BLaER1 (cell line): ENCODE measurements around the gene REPIN1.
A peak's percentile ranks its signal among the peaks of the same experiment; 100 is the strongest.

ENCODE experiments used
- H3K27ac ChIP-seq: shearing (Covaris generic); formaldehyde crosslinking; 2 replicates; pipeline ENCODE4 v1.8.1; 2022
- H3K27me3 ChIP-seq: shearing (Covaris generic); formaldehyde crosslinking; 2 replicates; pipeline ENCODE4 v1.8.1; 2022
- H3K36me3 ChIP-seq: shearing (Covaris generic); formaldehyde crosslinking; 2 replicates; pipeline ENCODE4 v1.8.1; 2022
- H3K4me1 ChIP-seq: shearing (Covaris generic); formaldehyde crosslinking; 2 replicates; pipeline ENCODE4 v1.8.1; 2022
- H3K4me2 ChIP-seq: shearing (Covaris generic); formaldehyde crosslinking; 2 replicates; pipeline ENCODE4 v1.8.1; 2022
- H3K4me3 ChIP-seq: shearing (Covaris generic); formaldehyde crosslinking; 2 replicates; pipeline ENCODE4 v1.8.1; 2022
- H3K9ac ChIP-seq: shearing (Covaris generic); formaldehyde crosslinking; 2 replicates; pipeline ENCODE4 v1.8.1; 2022
- H3K9me3 ChIP-seq: shearing (Covaris generic); formaldehyde crosslinking; 2 replicates; pipeline ENCODE4 v1.8.1; 2022
- H4K20me1 ChIP-seq: shearing (Covaris generic); formaldehyde crosslinking; 2 replicates; pipeline ENCODE4 v1.8.1; 2022
- Cebpa-rat ChIP-seq: shearing (Covaris generic); IDR thresholded peaks from 2 replicates; pipeline ENCODE4 v1.8.1; 2022

The REPIN1 gene

DNA sequence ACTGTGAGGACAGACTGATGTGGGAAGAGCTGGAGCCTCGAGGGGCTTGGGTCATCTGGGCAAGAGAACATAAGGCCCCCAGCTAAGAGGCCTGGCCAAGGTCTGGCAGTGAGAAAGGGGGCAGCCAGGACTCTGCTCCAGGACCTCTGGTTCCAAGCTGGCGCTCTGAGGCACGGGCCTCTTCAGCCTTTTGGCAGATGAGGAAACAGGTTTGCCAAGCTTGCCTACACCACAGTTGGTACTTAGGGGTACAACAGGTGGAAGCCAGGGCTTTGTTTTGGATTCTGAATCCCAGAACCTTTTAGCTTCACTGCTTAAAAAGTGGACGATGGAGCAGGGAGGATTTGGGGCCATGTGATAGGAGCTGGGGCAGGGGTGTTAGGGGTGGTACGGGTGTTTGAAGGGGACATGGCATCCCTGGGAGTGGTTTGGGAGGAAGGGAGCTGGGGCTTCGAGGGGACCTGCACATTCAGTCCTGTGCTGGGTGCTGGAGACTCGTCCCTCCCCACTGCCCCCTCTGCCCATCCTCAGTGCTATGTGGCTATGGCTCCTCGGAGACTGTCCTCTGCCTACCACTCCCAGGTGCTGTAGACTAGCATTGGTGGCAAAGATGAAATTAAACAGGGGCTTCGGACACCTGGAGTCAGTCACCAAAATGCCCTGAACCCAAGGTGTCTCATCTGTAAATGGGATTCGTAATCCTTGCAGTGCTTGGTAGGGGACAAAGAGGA is 40.8 kb downstream of the REPIN1 start:
- H4K20me1 ChIP-seq, result peaks cover 32% of the 10 kb centered on the region; the same call in 1 of the 2 replicates
- H3K9me3 ChIP-seq, result no peaks in the 10 kb centered on the region
- TF ChIP-seq Cebpa-rat, result no peak
- H3K4me2 ChIP-seq, result peak overlapping the region; percentile 87
- peak overlapping the region; percentile 99 for H3K27ac ChIP-seq
- H3K27me3 ChIP-seq, result no peaks in the 10 kb centered on the region
- H3K9ac ChIP-seq, result peak overlapping the region; percentile 97
- H3K4me3 ChIP-seq, result 0 out of 2 replicates have a peak overlapping the region, but pooled peaks have one; percentile 78
- H3K4me1 ChIP-seq, result peaks cover 72% of the 10 kb centered on the region
- H3K36me3 ChIP-seq, result peaks cover 36% of the 10 kb centered on the region

DNA sequence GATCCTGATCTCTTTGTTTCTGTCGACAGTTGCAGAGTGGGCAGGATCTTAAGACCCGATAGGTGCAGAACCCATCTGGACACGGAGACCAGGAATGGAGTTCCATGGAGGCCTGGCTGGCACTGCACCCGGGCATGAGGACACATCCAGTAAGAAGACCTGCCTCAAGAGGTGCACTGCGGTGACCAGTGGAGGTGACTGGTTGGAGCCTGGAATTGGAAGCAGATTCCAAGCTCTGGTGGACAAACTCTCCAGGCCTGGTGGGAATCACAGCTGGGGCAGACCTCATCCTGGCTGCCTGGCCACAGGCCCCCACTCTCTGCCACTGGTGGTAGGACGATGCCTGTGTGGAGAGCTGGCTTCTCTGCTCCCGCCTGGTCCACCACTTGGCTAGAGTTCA is 41.5 kb downstream of the REPIN1 start:
- no peak for TF ChIP-seq Cebpa-rat
- peaks cover 68% of the 10 kb centered on the region for H3K4me1 ChIP-seq
- no peak overlapping the region for H3K9ac ChIP-seq
- no peak overlapping the region for H3K27ac ChIP-seq
- H3K27me3 ChIP-seq, result no peaks in the 10 kb centered on the region
- H4K20me1 ChIP-seq, result peaks cover 32% of the 10 kb centered on the region; the same call in 1 of the 2 replicates
- H3K4me2 ChIP-seq, result peak overlapping the region; percentile 87
- peaks cover 36% of the 10 kb centered on the region for H3K36me3 ChIP-seq
- H3K9me3 ChIP-seq, result no peaks in the 10 kb centered on the region
- no peak overlapping the region for H3K4me3 ChIP-seq

DNA sequence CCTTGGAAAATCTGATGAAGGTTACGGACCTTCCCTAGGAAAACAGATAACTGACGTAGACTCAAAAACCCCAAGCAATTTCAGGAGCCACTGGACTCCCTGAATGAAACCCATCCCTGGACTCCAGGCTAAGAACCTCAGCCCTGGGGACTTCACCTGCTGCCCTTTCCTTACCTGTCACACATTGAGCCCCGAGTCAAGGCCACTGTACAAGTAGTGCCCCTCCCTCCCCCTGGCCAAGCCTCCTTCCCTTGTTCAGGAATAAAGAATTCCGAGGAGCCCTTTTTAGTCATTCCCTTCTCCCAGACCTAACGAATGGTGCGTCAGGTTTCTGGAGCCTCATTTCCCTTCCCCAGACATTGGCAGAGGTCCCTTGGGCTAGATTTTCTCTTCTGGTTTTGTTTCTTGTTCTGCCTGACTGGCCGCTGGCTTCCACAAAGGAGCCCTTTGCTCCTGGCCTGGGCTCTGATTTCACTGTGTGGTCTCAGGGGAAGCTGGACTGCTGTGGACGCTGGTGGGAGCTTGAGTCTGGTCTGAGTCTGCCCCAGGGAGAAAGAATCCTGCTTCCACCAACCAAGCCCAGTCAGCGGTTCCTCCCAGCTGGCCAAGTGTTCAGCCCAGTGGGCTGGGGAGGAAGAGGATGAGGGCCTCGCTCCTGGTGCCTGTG is 42.2 kb downstream of the REPIN1 start:
- no peak overlapping the region for H3K4me3 ChIP-seq
- peaks cover 32% of the 10 kb centered on the region; the same call in 1 of the 2 replicates for H4K20me1 ChIP-seq
- H3K4me2 ChIP-seq, result peak overlapping the region; percentile 87
- H3K9ac ChIP-seq, result peak overlapping the region; percentile 0; the same call in 1 of the 2 replicates
- H3K36me3 ChIP-seq, result peaks cover 36% of the 10 kb centered on the region
- H3K27ac ChIP-seq, result peak overlapping the region; percentile 33
- H3K27me3 ChIP-seq, result no peaks in the 10 kb centered on the region
- no peak for TF ChIP-seq Cebpa-rat
- H3K9me3 ChIP-seq, result no peaks in the 10 kb centered on the region
- peaks cover 74% of the 10 kb centered on the region for H3K4me1 ChIP-seq

DNA sequence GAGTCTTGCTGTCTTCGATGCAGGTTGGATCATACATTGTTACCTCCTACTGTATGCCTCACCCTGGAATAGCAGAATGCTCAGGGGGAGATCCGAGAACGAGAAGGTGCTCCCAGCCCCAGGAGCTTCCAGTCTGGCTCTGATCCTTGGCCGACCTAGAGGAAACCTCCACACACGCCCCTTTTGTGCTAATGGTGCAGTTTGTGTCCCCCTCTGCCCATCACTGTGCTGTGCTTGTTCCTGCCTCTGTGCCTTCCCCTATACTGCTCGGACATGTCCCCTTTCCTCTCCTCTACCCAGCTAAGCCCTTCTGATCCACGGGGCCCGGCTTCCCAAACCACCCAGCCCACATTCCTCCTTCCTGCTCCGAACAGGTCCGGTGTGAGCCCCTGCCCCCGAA is 43.0 kb downstream of the REPIN1 start:
- H3K9ac ChIP-seq, result no peak overlapping the region
- peaks cover 36% of the 10 kb centered on the region for H3K36me3 ChIP-seq
- H3K4me3 ChIP-seq, result no peak overlapping the region
- TF ChIP-seq Cebpa-rat, result no peak
- peaks cover 32% of the 10 kb centered on the region; the same call in 1 of the 2 replicates for H4K20me1 ChIP-seq
- no peaks in the 10 kb centered on the region for H3K27me3 ChIP-seq
- H3K9me3 ChIP-seq, result no peaks in the 10 kb centered on the region
- H3K4me2 ChIP-seq, result peak overlapping the region; percentile 87
- H3K27ac ChIP-seq, result peak overlapping the region; percentile 35; the same call in 1 of the 2 replicates
- H3K4me1 ChIP-seq, result peaks cover 67% of the 10 kb centered on the region

DNA sequence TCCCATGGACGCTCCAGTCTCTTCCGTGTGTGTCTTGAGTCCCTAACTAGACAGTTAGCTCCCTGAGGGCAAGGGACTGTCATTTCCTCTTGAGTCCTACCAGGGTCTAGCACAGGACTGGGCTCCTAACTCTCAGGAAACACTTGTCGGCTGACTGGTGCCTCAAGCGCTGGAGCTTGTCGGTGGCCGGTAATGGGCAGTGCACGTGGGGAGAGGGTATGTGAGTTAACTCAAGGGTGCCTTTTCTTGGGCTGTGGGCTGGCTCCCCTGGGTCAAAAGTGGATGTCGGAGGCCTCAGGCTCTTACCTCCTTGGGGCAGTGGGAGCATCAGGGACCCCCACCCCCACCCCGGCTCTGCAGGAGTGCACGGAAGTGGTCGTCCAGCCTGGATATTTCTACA is 43.4 kb downstream of the REPIN1 start:
- Histone ChIP-seq H3K4me1 (peaks cover 66% of the 10 kb centered on the region), H3K27ac (peak overlapping the region; percentile 35; the same call in 1 of the 2 replicates), H3K27me3 (no peaks in the 10 kb centered on the region), H3K9me3 (no peaks in the 10 kb centered on the region), H4K20me1 (peaks cover 32% of the 10 kb centered on the region; the same call in 1 of the 2 replicates), H3K4me3 (no peak overlapping the region), H3K4me2 (peak overlapping the region; percentile 87), H3K36me3 (peaks cover 36% of the 10 kb centered on the region), H3K9ac (no peak overlapping the region)
- no peak for TF ChIP-seq Cebpa-rat

DNA sequence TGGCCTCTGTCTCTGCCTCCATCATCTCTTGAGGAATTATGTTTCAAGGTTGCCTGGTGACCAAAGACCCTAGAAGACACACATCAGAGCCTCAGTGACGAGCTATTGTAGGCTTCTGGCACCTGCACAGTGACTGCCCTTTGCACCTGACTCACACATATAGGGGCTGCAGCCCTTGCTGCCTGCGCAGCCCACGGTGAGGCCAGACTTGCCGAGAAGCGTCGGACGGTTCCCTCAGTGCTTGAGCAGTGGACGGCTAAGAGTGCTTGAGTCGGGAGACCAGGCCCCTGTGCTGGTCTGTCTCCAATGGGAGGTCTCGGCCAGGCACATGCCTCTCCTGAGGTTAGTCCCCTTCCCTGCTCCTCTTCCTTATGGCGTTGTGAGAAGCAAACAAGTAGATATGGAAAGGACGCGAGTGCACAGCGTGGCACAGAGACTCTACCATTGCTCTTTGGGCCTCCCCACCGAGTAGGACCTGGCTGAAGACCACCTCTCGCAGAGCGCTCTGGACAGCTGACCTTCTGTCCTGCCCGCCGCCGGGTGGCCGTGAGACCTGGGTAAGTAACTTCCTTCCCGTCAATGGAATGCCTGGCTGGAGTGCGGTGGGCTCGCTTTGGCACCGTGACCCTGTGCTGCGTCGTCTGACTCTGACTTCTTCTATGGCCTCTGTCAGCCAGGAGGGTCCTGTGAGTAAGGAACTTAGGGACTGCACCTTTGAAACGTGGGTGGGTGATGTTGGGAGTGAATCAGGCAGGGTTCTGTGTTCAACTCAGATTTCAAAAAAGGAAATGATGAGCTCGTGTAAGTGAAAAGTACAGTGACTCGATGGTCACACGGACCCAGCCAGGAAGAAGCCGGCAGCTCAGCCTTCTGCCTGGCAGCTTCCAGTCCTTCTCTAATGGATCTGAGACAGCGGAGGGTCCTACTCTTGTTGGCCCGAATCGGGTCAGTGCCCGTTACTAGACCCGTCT is 44.2 kb downstream of the REPIN1 start:
- Histone ChIP-seq H3K4me1 (peaks cover 59% of the 10 kb centered on the region), H3K4me3 (no peak overlapping the region), H4K20me1 (peaks cover 32% of the 10 kb centered on the region; the same call in 1 of the 2 replicates), H3K27me3 (no peaks in the 10 kb centered on the region), H3K27ac (no peak overlapping the region), H3K9ac (no peak overlapping the region), H3K36me3 (peaks cover 36% of the 10 kb centered on the region), H3K9me3 (no peaks in the 10 kb centered on the region), H3K4me2 (no peak overlapping the region)
- TF ChIP-seq Cebpa-rat, result no peak

DNA sequence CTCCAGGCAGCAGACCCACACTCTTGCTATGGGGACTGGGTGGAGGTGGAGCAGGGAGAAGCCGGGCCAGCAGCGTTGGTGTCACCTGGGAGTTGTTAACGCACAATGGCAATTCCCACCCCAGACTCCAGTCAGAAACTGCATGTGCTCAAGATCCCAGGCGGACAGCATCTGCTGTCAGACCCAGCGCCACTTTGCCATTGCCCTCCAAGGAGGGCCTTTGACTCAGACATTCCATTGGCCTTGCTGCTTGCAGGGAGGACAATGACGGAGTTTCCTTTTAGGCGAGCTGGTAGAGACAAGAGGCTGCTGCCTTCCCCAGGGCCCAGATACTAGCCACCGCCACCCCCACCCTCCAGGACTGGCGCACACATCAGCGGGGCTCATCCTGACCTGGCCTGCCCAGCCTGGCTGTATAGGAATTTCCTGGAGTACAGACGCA is 45.0 kb downstream of the REPIN1 start:
- Histone ChIP-seq H3K36me3 (peaks cover 36% of the 10 kb centered on the region), H3K4me1 (peaks cover 50% of the 10 kb centered on the region), H3K27me3 (no peaks in the 10 kb centered on the region), H4K20me1 (peaks cover 32% of the 10 kb centered on the region; the same call in 1 of the 2 replicates), H3K27ac (no peak overlapping the region), H3K4me3 (no peak overlapping the region), H3K9ac (no peak overlapping the region), H3K9me3 (no peaks in the 10 kb centered on the region), H3K4me2 (no peak overlapping the region)
- no peak for TF ChIP-seq Cebpa-rat

DNA sequence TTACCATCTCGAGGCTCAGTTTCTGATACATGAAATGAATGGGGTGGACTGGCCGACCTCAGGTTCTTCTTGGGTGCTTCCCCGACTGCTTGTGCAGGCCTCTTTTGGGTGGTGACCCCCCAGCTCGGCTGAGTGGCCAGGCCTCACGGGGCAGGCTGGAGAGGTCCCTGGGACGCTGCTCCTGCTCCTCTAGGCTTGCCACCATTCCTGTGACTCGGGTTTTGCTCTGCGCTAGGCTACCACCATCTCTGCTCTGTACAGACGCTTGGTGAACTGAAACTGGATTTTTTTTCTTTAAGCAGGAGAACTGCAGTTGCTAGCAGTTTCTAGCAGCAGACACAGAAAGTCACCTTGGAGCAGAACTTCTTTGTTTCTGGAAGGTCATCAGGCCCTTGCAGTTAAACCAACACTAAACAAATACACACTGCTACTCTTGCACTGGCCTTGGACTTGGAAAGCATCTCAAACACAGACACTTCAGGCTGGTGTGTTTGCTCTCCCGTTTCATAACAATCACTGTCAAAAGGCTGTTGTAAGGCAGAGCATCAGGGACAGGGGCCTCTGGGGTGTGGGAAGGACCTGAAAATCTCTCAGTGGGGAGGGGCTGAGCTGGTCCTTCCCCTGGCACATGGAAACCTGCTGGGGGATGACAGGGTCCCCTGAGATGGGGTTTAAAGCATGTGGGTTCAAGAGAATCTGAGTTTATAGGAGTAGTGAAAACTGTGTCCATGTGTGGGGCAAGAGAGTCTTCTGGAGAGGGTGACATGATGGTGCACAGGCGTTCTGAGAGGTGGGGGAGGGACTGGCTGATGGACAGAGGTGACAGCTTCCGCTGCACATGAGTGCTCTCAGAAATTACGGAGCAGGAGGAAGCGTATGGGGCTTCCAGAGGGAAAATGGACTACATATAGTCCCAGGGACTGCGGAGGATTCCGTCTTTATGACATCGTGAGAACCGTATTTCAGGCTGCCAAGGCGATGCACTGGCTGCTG is 46.8 kb downstream of the REPIN1 start:
- Histone ChIP-seq H4K20me1 (peaks cover 18% of the 10 kb centered on the region; the same call in 1 of the 2 replicates), H3K9me3 (no peaks in the 10 kb centered on the region), H3K9ac (0 out of 2 replicates have a peak overlapping the region, but pooled peaks have one; percentile 22), H3K27ac (no peak overlapping the region), H3K4me3 (no peak overlapping the region), H3K36me3 (peaks cover 25% of the 10 kb centered on the region), H3K4me2 (no peak overlapping the region), H3K27me3 (no peaks in the 10 kb centered on the region), H3K4me1 (peaks cover 32% of the 10 kb centered on the region)
- no peak for TF ChIP-seq Cebpa-rat
